Natural killer cell (primary cell): ENCODE results near the gene HRG. TPM values are rescaled to one million over a fixed set of nuclear protein-coding genes. Genes with fewer than 3 reads are reported as not detected.

Experiments used
- ATAC-seq, 3 donors: fragments of 150-1000 bp in 2 of 3; fragments of 200-7000 bp in 1 of 3; cut with Tn5 transposase; 1 replicate in 1 of 3; 2 replicates in 2 of 3; pipeline ENCODE4 v1.10.0; 2021; ENCODE audit warnings: mild to moderate bottlenecking in 2 of 3, moderate library complexity in 2 of 3
- DNase-seq, 2 donors: peaks; one replicate each; pipeline versions ENCODE4 v3.0.0 to v3.0.0-alpha.2; 2013 to 2021; ENCODE audit warnings: mixed read lengths in 1 of 2
- H3K27ac ChIP-seq: one replicate; pipeline ENCODE4 v1.5.1; 2013; ENCODE audit warnings: mild to moderate bottlenecking, low read length
- H3K27me3 ChIP-seq: one replicate; pipeline ENCODE4 v1.6.1; 2013; ENCODE audit warnings: low read length; ENCODE audit not compliant: control insufficient read depth, insufficient read depth
- H3K36me3 ChIP-seq: one replicate; pipeline ENCODE4 v1.6.1; 2013; ENCODE audit warnings: low read length; ENCODE audit not compliant: control insufficient read depth, insufficient read depth
- H3K4me1 ChIP-seq: one replicate; pipeline ENCODE4 v1.6.1; 2013; ENCODE audit warnings: low read length; ENCODE audit not compliant: control insufficient read depth, insufficient read depth
- H3K4me3 ChIP-seq: one replicate; pipeline ENCODE4 v1.5.1; 2013; ENCODE audit warnings: low read length
- H3K9me3 ChIP-seq: one replicate; pipeline ENCODE4 v1.6.1; 2013; ENCODE audit warnings: low read length; ENCODE audit not compliant: control insufficient read depth, insufficient read depth
- H3K27ac Mint-ChIP-seq, 2 donors: one replicate each; pipeline ENCODE4 v1.8.0; 2022; ENCODE audit warnings: mild to moderate bottlenecking in 2 of 2, mixed read lengths in 2 of 2, moderate library complexity in 1 of 2
- H3K27me3 Mint-ChIP-seq, 2 donors: one replicate each; pipeline ENCODE4 v1.8.0; 2022; ENCODE audit warnings: low read depth in 2 of 2, mixed read lengths in 2 of 2
- H3K36me3 Mint-ChIP-seq: one replicate; pipeline ENCODE4 v1.8.0; 2022; ENCODE audit warnings: mixed read lengths
- H3K4me1 Mint-ChIP-seq, 2 donors: one replicate each; pipeline ENCODE4 v1.8.0; 2022; ENCODE audit warnings: mixed read lengths in 2 of 2
- H3K4me3 Mint-ChIP-seq: one replicate; pipeline ENCODE4 v1.8.0; 2022; ENCODE audit warnings: mild to moderate bottlenecking, moderate library complexity, mixed read lengths
- H3K9me3 Mint-ChIP-seq, 2 donors: one replicate each; pipeline ENCODE4 v1.8.0; 2022; ENCODE audit warnings: mixed read lengths in 2 of 2
- CTCF ChIP-seq: fragments of 200-600 bp; IDR thresholded peaks from one replicate; pipeline ENCODE4 v1.8.0; 2022; ENCODE audit warnings: antibody characterized with exemption
- WGBS: methylation state at CpG from one replicate; pipeline ENCODE4 v1.1.7; 2013; ENCODE audit warnings: missing lambda C conversion rate; ENCODE audit not compliant: insufficient coverage; 5-methylcytosine and 5-hydroxymethylcytosine counted together
- intact Hi-C: fragments of 100-400 bp; cut with micrococcal nuclease; formaldehyde crosslinking; loops from one replicate; pipeline ENCODE4 v1.14.2; 2022
- total RNA-seq, 4 donors: library from RNA; stranded (reverse); fragments of 120-200 nt in 1 of 4; gene quantifications; one replicate each; pipeline versions ENCODE4 v1.2.3 to v1.2.4, GENCODE V29; 2013 to 2022

HRG gene
- total RNA-seq, 3 donors from 2014 or later (not counting 1 experiment from before 2014, with no cell fraction given), result not detected

DNA sequence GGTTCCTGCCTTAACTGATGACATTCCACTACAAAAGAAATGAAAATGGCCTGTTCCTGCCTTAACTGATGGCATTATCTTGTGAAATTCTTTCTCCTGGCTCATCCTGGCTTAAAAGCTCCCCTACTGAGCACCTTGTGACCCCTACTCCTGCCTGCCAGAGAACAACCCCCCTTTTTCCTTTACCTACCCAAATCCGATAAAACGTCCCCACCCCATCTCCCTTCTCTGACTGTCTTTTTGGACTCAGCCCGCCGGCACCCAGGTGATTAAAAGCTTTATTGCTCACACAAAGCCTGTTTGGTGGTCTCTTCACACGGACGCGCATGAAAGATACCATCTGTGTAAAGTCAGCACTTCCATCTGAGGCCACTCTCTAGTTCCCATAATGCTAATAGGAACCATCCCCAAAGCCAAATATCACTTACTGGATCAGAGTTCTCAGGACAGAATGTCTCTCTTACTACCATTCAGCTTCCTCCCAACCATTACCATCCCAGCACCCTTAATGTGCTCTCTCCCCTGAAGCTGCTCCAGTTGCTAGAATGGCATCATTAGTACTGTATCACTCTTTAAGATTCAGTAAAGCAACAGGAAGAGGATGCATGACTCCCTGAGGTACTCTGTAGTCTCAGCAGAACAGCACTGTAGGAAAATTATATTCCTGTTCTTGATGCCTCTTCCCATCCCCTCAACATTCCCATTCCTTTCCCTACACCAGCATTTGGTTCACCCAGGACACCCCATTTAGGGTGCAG lies 2.3 kb upstream of the HRG start:
- no peak overlapping the region for H3K4me3 ChIP-seq
- WGBS, result 64% methylated on average over 7 of the region's 7 CpGs
- H3K27me3 Mint-ChIP-seq, result peaks cover 27 to 49% of the 10 kb centered on the region in 2 donors
- ATAC-seq (no peak), DNase-seq (no peak)
- no peaks in the 10 kb centered on the region for H3K36me3 ChIP-seq
- no peaks in the 10 kb centered on the region for H3K36me3 Mint-ChIP-seq
- no peaks in the 10 kb centered on the region for H3K9me3 Mint-ChIP-seq
- H3K4me1 ChIP-seq, result no peaks in the 10 kb centered on the region
- H3K4me3 Mint-ChIP-seq, result no peak overlapping the region
- no peak for TF ChIP-seq CTCF
- H3K27ac ChIP-seq, result no peak overlapping the region
- no peak overlapping the region for H3K27ac Mint-ChIP-seq
- H3K4me1 Mint-ChIP-seq, result peaks cover 0 to 5% of the 10 kb centered on the region in 2 donors
- H3K27me3 ChIP-seq, result no peaks in the 10 kb centered on the region
- intact Hi-C loops, result no loop called here
- H3K9me3 ChIP-seq, result no peaks in the 10 kb centered on the region

- Histone ChIP-seq H3K36me3 (no peaks in the 10 kb centered on the region), H3K4me1 (no peaks in the 10 kb centered on the region), H3K27me3 (no peaks in the 10 kb centered on the region), H3K27ac (no peak overlapping the region), H3K9me3 (no peaks in the 10 kb centered on the region), H3K4me3 (no peak overlapping the region)
- ATAC-seq, result no peak
- Mint-ChIP-seq H3K27ac (no peak overlapping the region), H3K9me3 (no peaks in the 10 kb centered on the region), H3K36me3 (no peaks in the 10 kb centered on the region), H3K4me3 (no peak overlapping the region), H3K27me3 (peaks cover 24 to 44% of the 10 kb centered on the region in 2 donors), H3K4me1 (peaks cover 0 to 5% of the 10 kb centered on the region in 2 donors)
- no peak for TF ChIP-seq CTCF
- DNase-seq, result no peak
- intact Hi-C loops, result no loop called here
Measured at GRCh38 chr3:186664119-186664495, 1.7 kb upstream of the HRG start.

DNA sequence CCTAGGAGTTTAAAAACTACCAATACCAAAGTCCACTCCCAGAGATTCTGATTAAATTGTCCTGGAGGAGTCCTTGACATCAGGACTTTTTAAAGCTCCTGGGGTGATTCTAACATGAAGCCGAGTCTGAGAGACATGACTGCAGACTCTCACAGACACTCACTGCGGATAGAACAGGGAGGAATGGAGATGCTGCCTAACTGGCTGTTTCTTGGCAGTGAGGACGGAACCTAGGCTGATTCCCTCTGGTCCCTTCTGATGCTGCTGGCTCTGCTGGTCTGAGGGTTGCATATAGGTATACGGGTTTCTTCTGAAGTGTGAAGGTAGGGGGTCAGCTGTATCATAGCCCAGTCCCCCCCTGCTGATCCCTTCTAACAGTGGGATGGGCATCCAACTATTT lies 1.3 kb upstream of the HRG start:
- Histone ChIP-seq H3K9me3 (no peaks in the 10 kb centered on the region), H3K27ac (no peak overlapping the region), H3K27me3 (no peaks in the 10 kb centered on the region), H3K4me1 (no peaks in the 10 kb centered on the region), H3K4me3 (no peak overlapping the region), H3K36me3 (no peaks in the 10 kb centered on the region)
- Mint-ChIP-seq H3K27ac (no peak overlapping the region), H3K9me3 (no peaks in the 10 kb centered on the region), H3K36me3 (no peaks in the 10 kb centered on the region), H3K4me3 (no peak overlapping the region), H3K4me1 (peaks cover 0 to 5% of the 10 kb centered on the region in 2 donors), H3K27me3 (peaks cover 23 to 44% of the 10 kb centered on the region in 2 donors)
- DNase-seq, result no peak
- no peak for ATAC-seq
- intact Hi-C loops, result no loop called here
- no peak for TF ChIP-seq CTCF
- WGBS, result 86% methylated on average over 3 of the region's 4 CpGs

- no peak for TF ChIP-seq CTCF
- Mint-ChIP-seq H3K4me3 (no peak overlapping the region), H3K27ac (no peak overlapping the region), H3K4me1 (peaks cover 0 to 4% of the 10 kb centered on the region in 2 donors), H3K9me3 (no peaks in the 10 kb centered on the region), H3K27me3 (peaks cover 31 to 58% of the 10 kb centered on the region in 2 donors), H3K36me3 (no peaks in the 10 kb centered on the region)
- no peaks in the 10 kb centered on the region for H3K9me3 ChIP-seq
- ATAC-seq (no peak), DNase-seq (no peak)
- H3K36me3 ChIP-seq, result no peaks in the 10 kb centered on the region
- H3K4me1 ChIP-seq, result no peaks in the 10 kb centered on the region
- H3K27ac ChIP-seq, result no peak overlapping the region
- intact Hi-C loops, result no loop called here
- no peaks in the 10 kb centered on the region for H3K27me3 ChIP-seq
- 75% methylated on average over 5 of the region's 6 CpGs for WGBS
- H3K4me3 ChIP-seq, result no peak overlapping the region
Measured at GRCh38 chr3:186668426-186668825, 2.6 kb downstream of the HRG start.
